ENCODE results near the gene FAM209B. TPM values are rescaled to one million over a fixed set of nuclear protein-coding genes. Genes with fewer than 3 reads are reported as not detected.

The FAM209B gene
- total and polyA plus RNA-seq, 2 donors = 0.42 to 3.3 TPM

DNA sequence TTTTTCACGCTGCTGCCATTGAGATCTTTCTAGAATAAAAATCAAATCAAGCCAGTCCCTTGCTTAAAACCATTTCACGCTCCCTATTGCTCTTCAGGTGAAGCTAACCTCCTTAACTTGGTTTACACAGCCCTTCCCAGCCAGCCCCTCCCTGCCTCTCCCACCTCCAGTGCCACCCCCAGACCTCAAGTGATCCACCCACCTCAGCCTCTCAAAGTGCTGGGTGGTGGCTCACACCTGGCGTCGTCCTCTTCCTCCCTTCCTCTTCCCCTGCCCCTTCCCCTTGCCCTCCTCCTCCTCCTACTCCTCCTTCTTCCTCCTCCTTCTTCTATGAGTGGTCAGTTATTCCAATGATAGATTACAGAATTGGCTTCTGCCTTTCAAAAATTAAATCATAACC lies 42.9 kb downstream of the FAM209B start:
- Histone ChIP-seq H3K36me3 (ENCODE audit: control insufficient read depth in 2 of 2, insufficient read depth in 2 of 2, low read length in 1 of 2) (no peaks in the 10 kb centered on the region), H3K4me1 (ENCODE audit: control insufficient read depth in 2 of 2, insufficient read depth in 2 of 2, low read length in 2 of 2) (no peaks in the 10 kb centered on the region), H3K4me3 (ENCODE audit: low read length in 2 of 2) (no peak overlapping the region), H3K27ac (ENCODE audit: low read depth in 1 of 2, low read length in 1 of 2) (no peak overlapping the region), H3K9me3 (ENCODE audit: control insufficient read depth in 2 of 2, insufficient read depth in 1 of 2, low read length in 1 of 2) (no peaks in the 10 kb centered on the region), H3K27me3 (ENCODE audit: control insufficient read depth in 2 of 2, insufficient read depth in 1 of 2, low read length in 1 of 2) (no peaks in the 10 kb centered on the region)
- DNase-seq (ENCODE audit: low read depth in 6 of 9, low spot score in 9 of 9) = no peak
- WGBS = 59% methylated on average over 4 of the region's 4 CpGs

DNA sequence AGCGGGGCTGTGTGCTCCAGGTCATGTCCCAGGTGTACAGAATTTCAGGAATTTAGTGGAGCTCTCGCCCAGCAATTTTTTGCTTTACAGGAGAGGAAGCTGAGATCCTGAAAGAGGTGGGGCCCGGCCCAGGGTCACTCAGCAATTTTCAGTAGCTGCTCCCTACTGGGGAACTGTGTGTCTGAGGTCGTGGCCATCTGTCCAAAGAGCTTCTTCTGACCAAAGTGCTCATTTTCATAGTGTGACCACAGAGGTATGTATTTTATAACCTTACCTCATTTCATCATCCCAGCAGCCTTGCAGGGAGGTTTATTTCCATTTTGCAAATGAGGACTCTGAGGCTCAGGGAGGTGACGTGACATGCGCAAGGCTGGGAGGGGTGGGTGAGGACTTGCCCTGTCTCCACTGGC lies 46.3 kb downstream of the FAM209B start:
- Histone ChIP-seq H3K27ac (ENCODE audit: low read depth in 1 of 2, low read length in 1 of 2) (no peak overlapping the region), H3K27me3 (ENCODE audit: control insufficient read depth in 2 of 2, insufficient read depth in 1 of 2, low read length in 1 of 2) (no peaks in the 10 kb centered on the region), H3K36me3 (ENCODE audit: control insufficient read depth in 2 of 2, insufficient read depth in 2 of 2, low read length in 1 of 2) (no peaks in the 10 kb centered on the region), H3K4me1 (ENCODE audit: control insufficient read depth in 2 of 2, insufficient read depth in 2 of 2, low read length in 2 of 2) (no peaks in the 10 kb centered on the region), H3K9me3 (ENCODE audit: control insufficient read depth in 2 of 2, insufficient read depth in 1 of 2, low read length in 1 of 2) (no peaks in the 10 kb centered on the region), H3K4me3 (ENCODE audit: low read length in 2 of 2) (no peak overlapping the region)
- 83% methylated on average over 6 of the region's 6 CpGs for WGBS
- no peak for DNase-seq (ENCODE audit: low read depth in 6 of 9, low spot score in 9 of 9)

DNA sequence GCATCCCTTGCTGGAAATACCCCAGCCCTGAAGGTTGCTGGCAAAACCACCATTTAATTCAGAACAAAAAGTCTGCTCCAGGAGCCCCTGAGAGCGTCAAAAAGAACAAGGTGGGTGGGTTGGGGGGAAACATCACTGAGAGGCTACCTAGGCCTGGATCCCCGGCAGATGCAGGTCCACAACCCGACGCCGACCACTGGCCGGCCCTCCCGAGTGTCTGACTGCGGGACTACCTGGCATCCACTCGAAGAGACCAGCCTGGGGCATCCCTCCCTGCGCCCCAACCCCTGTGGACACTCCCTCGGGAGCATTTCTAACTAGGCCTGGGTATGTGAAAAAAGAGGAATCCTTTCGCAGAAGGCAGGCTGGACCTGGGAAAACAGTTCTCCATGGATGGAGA lies 47.2 kb downstream of the FAM209B start:
- no peaks in the 10 kb centered on the region for H3K27me3 ChIP-seq (ENCODE audit: control insufficient read depth in 2 of 2, insufficient read depth in 1 of 2, low read length in 1 of 2)
- H3K27ac ChIP-seq (ENCODE audit: low read depth in 1 of 2, low read length in 1 of 2) = no peak overlapping the region
- no peaks in the 10 kb centered on the region for H3K9me3 ChIP-seq (ENCODE audit: control insufficient read depth in 2 of 2, insufficient read depth in 1 of 2, low read length in 1 of 2)
- DNase-seq (ENCODE audit: low read depth in 6 of 9, low spot score in 9 of 9) = no peak
- no peaks in the 10 kb centered on the region for H3K4me1 ChIP-seq (ENCODE audit: control insufficient read depth in 2 of 2, insufficient read depth in 2 of 2, low read length in 2 of 2)
- WGBS = 96% methylated on average over 12 of the region's 12 CpGs
- no peaks in the 10 kb centered on the region for H3K36me3 ChIP-seq (ENCODE audit: control insufficient read depth in 2 of 2, insufficient read depth in 2 of 2, low read length in 1 of 2)
- H3K4me3 ChIP-seq (ENCODE audit: low read length in 2 of 2) = no peak overlapping the region

DNA sequence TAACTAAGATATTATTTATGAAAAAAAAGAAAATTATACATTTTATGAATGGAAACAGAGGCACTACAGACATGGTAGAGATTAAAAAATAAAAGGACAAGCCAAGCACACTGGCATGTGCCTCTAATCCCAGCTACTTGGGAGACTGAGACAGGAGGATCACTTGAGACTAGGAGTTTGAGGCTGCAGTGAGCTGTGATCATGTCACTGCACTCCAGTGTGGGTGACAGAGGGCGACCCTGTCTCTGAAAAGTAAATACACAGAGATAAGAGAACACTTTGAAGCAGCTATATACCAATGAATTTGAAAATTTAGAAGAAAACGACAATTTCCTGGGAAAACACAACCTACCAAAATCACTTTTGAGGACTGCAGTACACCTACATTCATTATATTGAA lies 48.7 kb downstream of the FAM209B start:
- no peak for DNase-seq (ENCODE audit: low read depth in 6 of 9, low spot score in 9 of 9)
- Histone ChIP-seq H3K9me3 (ENCODE audit: control insufficient read depth in 2 of 2, insufficient read depth in 1 of 2, low read length in 1 of 2) (no peaks in the 10 kb centered on the region), H3K4me1 (ENCODE audit: control insufficient read depth in 2 of 2, insufficient read depth in 2 of 2, low read length in 2 of 2) (no peaks in the 10 kb centered on the region), H3K4me3 (ENCODE audit: low read length in 2 of 2) (no peak overlapping the region), H3K27me3 (ENCODE audit: control insufficient read depth in 2 of 2, insufficient read depth in 1 of 2, low read length in 1 of 2) (no peaks in the 10 kb centered on the region), H3K27ac (ENCODE audit: low read depth in 1 of 2, low read length in 1 of 2) (no peak overlapping the region), H3K36me3 (ENCODE audit: control insufficient read depth in 2 of 2, insufficient read depth in 2 of 2, low read length in 1 of 2) (no peaks in the 10 kb centered on the region)
- WGBS = 93% methylated on average over 2 of the region's 2 CpGs

DNA sequence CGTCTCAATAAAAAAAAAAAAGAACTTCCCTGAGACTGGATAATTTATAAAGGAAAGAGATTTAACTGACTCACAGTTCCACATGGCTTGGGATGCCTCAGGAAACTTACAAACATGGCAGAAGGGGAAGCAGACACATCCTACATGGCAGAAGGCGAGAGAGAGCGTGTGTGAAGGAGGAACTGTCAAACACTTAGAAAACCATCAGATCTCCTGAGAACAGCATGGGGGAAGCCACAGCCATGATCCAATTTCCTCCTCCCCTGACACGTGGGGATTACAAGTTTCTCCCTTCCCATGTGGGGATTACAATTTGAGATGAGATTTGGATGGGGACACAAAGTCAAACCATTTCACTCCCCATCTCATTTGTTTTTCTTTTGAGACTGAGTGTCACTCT lies 49.5 kb downstream of the FAM209B start:
- no peaks in the 10 kb centered on the region for H3K36me3 ChIP-seq (ENCODE audit: control insufficient read depth in 2 of 2, insufficient read depth in 2 of 2, low read length in 1 of 2)
- H3K4me1 ChIP-seq (ENCODE audit: control insufficient read depth in 2 of 2, insufficient read depth in 2 of 2, low read length in 2 of 2) = no peaks in the 10 kb centered on the region
- no peak overlapping the region for H3K27ac ChIP-seq (ENCODE audit: low read depth in 1 of 2, low read length in 1 of 2)
- 18% methylated on average over 4 of the region's 4 CpGs for WGBS
- H3K27me3 ChIP-seq (ENCODE audit: control insufficient read depth in 2 of 2, insufficient read depth in 1 of 2, low read length in 1 of 2) = no peaks in the 10 kb centered on the region
- H3K9me3 ChIP-seq (ENCODE audit: control insufficient read depth in 2 of 2, insufficient read depth in 1 of 2, low read length in 1 of 2) = no peaks in the 10 kb centered on the region
- H3K4me3 ChIP-seq (ENCODE audit: low read length in 2 of 2) = no peak overlapping the region
- no peak for DNase-seq (ENCODE audit: low read depth in 6 of 9, low spot score in 9 of 9)

DNA sequence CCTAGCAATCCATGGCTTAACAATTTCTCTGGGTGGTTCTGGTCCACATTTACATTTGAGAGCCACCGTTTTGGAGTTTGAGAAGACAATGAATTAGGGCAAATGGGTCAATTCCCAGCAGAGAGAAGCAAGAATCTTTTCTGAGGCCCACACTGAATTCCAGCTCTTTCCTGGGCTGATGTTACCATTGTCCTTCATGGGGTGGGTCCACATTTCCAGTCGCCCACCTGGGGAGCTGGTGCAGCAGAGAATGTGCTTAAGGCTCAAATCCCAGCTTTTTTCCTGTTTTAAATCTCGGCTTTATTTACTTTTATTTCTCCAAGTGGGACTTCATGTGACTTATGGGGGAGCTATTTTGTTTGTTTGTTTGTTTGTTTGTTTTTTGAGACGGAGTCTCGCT lies 51.9 kb downstream of the FAM209B start:
- H3K4me1 ChIP-seq (ENCODE audit: control insufficient read depth in 2 of 2, insufficient read depth in 2 of 2, low read length in 2 of 2) = no peaks in the 10 kb centered on the region
- H3K9me3 ChIP-seq (ENCODE audit: control insufficient read depth in 2 of 2, insufficient read depth in 1 of 2, low read length in 1 of 2) = no peaks in the 10 kb centered on the region
- no peak overlapping the region for H3K27ac ChIP-seq (ENCODE audit: low read depth in 1 of 2, low read length in 1 of 2)
- DNase-seq (ENCODE audit: low read depth in 6 of 9, low spot score in 9 of 9) = no peak
- WGBS = 90% methylated on average over 5 of the region's 5 CpGs
- no peak overlapping the region for H3K4me3 ChIP-seq (ENCODE audit: low read length in 2 of 2)
- no peaks in the 10 kb centered on the region for H3K36me3 ChIP-seq (ENCODE audit: control insufficient read depth in 2 of 2, insufficient read depth in 2 of 2, low read length in 1 of 2)
- H3K27me3 ChIP-seq (ENCODE audit: control insufficient read depth in 2 of 2, insufficient read depth in 1 of 2, low read length in 1 of 2) = no peaks in the 10 kb centered on the region

Other genes with a start within 250 kb of the FAM209B start
- 18.3 TPM for gene FAM210B, start 174.3 kb upstream of the FAM209B start, total RNA-seq
- 39.2 TPM for gene FAM210B, start 174.3 kb upstream of the FAM209B start, polyA plus RNA-seq
- gene AURKA, start 141.0 kb upstream of the FAM209B start, total RNA-seq = 38.2 TPM
- 4.1 TPM for gene AURKA, start 141.0 kb upstream of the FAM209B start, polyA plus RNA-seq
- 35.0 TPM for gene CSTF1, start 140.6 kb upstream of the FAM209B start, total RNA-seq
- 16.0 TPM for gene CSTF1, start 140.6 kb upstream of the FAM209B start, polyA plus RNA-seq
- gene CASS4, start 121.0 kb upstream of the FAM209B start, total RNA-seq = 2.8 TPM
- gene CASS4, start 121.0 kb upstream of the FAM209B start, polyA plus RNA-seq = 3.7 TPM
- 75.1 TPM for gene RTF2, start 64.6 kb upstream of the FAM209B start, total RNA-seq
- 91.6 TPM for gene RTF2, start 64.6 kb upstream of the FAM209B start, polyA plus RNA-seq
- gene FAM209A, start 8.5 kb upstream of the FAM209B start, total RNA-seq = 0.14 TPM
- 0.62 TPM for gene FAM209A, start 8.5 kb upstream of the FAM209B start, polyA plus RNA-seq
- 0.42 TPM for gene TFAP2C, start 96.1 kb downstream of the FAM209B start, total RNA-seq
- gene TFAP2C, start 96.1 kb downstream of the FAM209B start, polyA plus RNA-seq = 2.1 TPM